ENCODE results near the gene SLC9A3.

SLC9A3 gene

DNA sequence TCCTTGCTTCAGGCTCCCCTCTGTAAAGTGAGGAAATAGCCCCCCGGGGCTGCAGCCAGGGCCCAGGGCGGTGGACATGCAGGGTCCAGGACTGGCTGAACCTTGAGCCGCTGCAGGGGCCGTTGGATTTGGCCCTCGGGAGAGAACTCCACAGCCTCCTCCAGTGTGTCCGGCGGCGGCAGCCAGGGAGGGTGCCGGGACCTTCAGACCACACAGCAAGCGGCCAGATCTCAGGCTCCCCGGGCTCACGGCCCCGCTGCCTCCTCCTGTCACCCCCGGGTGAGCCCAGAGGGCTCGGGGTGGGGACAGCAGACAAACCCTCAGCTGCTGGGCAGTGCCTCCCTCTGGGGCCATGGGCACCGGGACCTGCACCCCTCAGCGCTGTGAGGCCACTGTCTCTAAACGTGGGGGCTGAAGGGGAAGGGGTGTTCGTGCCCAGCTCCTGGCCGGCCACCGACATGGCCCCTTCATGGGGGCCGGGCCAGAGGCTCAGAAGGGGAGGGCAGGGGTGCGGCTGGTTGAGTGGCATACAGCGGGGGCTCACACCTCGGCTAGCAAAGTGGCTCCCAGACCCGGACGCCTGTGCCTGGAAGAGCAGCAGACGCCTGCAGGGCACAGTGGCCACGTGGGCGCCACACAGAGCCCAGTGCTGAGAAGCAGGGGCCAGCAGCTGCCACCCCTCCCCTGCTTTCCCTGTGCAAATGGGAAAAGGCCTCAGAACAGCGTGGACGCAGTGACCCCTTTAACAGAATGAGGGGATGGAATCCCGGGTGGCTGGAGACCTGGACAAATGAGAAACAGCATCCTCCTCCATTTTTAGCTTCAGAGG is 19.7 kb downstream of the SLC9A3 start:
- no peak for DNase-seq

DNA sequence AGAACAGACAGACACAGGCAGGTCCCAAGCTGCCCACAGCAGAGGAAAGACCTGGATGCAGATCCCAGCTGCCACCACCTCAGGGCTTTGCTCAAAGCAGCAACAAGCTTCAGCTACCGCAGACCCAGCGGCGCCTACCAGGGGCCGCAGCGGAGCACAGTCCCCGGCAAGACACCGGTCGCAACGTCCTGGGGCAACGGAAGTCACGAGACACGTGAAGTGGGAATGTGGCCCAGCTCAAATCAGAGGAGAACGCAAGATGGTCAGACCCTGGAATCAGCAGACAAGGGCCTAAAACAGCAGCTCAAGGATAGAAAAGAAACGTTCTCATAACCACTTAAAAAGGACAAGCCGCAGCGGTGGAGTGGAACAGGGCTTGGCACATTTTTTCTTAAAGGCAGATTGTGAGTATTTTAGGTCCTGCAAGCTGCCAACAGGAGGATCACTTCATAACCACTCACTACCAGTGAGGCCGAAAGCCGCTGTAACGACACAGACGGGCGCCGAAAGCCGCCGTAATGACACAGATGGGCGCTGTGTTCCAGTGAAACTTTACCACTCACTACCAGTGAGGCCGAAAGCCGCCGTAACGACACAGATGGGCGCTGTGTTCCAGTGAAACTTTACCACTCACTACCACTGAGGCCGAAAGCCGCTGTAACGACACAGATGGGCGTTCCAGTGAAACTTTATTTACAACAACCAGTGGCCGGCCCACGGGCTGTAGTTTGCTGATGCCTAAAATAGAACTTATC is 21.7 kb downstream of the SLC9A3 start:
- DNase-seq, result no peak

DNA sequence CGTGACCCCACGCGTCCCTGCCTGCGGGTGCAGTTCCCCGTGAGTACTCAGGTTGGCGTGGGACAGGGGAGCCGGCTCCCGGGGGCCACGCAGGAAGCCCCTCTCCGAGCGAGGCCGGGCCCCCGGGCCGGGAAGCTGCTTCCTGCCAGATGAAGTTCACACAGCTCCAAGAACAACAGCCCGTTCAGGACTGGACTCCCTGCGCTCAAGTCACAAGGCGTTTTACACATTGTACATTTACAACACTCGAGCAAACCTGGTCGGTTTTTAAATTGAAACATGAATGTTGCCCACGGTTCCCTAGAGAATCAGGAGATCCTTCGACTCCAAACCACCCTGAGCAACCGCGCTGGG is 22.4 kb downstream of the SLC9A3 start:
- no peak for DNase-seq

DNA sequence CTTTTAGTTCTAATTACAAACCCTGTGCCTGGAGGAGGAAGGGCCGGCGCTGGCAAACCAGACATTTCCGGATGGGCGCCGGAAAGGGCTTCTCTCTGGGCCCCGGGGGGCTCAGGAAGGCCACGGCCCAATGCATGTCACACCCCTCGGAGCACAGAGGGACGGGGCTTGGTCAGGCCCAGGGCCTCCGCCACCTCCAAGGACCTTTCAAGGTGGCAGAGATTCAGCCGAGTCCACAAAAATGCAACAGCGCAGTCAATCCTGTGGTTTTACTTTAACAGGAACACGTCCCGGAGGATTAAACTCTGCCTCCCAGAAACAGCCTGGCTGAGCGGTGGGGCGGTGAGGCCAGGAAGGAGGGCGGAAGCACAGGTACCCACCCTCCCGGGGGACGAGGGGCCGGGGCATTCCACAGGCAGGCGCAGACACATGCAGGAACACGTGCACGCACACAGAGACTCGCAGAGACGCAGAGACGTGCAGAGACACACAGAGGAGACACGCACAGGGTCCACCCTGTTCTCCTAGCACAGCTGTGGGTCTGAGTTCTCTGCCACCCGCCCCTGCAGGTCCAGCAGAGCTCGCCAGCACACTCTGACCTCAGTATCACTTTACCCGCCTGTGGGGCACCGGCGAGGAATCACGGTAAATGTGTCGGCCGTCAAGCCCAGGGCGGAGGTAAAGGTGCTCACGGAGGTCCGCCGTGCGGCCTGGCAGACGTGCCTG is 23.0 kb downstream of the SLC9A3 start:
- DNase-seq, result peak; percentile 33

DNA sequence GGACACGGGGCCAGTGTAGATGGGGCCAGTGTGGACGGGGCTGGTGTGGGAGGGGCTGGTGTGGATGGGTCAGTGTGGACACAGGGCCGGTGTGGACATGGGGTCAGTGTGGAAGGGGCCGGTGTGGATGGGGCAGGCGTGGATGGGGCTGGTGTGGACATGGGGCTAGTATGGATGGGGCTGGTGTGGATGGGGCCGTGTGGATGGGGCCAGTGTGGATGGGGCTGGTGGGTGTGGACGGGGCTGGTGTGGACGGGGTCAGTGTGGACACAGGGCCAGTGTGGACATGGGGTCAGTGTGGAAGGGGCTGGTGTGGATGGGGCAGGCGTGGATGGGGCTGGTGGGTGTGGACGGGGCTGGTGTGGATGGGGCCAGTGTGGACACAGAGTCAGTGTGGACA is 23.8 kb downstream of the SLC9A3 start:
- DNase-seq, result no peak

DNA sequence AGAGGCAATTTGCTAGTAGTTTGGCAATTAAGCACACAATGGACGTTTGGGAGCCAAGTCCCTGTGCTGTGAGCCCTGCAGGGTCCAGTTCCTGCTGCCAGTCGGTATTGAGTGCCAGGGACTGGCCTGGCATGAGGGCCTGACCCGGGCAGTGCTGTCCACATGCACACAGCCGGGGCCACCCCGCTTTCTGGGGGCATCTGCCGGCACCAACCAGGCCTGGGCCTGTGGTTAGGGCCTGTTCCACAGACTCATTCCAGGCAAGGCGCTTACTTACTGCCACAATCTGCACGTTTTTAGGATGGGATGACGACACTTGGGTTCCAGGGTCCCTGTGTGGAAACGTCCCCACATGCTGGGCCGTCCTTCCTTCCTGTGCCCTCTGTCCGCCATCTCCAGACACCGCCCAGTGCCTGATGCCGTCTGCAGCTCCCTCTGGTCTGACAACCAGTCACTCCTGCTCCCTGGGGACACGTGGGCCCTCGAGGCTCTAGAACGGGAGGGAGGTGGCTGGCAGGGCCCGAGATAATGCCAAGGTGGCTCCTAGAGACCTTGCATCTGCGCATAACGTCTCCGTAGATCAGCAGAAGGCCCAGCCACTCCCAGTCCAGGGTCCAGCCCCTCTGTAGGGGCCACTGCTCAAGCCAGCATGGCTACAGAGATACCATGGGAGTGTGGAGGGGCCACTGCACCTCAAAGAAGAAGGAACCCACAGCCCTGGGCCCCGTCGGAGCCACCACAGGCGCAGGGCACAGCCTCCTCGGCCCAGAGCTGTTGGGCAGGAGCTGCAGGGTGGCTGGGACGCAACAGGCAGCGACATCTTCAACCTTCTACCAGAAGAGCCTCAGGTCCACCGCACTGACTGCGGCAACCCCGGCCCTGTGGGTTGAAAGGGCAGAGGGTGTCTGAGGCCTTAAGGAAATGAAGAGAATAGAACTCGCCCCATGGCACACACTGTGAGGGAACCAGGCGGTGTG is 24.7 kb downstream of the SLC9A3 start:
- no peak for DNase-seq

DNA sequence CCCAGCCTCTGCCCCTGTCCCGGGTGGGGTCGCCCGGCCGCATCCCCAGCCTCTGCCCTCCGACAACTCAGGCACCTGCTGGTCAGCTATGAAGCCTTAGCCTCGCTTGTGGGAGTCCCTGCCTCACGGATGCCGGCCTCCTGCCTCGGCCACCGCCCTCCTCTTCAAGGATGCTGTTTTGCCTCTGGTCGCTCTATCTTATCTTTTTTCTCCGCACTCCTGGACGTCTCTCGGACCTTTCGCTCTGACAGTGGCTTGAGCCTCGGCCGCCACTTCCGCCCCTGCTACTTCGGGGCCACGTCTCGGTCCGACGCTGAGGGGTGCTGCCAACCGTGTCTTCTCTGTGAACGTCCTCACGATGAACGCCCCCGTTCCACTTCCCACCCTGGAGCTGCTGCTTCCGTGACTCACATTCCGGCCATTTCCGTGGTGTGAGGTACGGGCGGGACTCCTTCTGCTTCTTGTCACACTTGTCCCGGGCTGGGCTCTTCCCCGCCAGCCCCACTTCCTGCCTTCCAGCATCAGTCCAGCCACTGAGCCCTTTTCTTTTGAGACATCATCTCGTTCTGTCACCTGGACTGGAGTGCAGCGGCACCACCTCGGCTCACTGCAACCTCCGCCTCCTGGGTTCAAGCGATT is 26.3 kb downstream of the SLC9A3 start:
- no peak for DNase-seq

DNA sequence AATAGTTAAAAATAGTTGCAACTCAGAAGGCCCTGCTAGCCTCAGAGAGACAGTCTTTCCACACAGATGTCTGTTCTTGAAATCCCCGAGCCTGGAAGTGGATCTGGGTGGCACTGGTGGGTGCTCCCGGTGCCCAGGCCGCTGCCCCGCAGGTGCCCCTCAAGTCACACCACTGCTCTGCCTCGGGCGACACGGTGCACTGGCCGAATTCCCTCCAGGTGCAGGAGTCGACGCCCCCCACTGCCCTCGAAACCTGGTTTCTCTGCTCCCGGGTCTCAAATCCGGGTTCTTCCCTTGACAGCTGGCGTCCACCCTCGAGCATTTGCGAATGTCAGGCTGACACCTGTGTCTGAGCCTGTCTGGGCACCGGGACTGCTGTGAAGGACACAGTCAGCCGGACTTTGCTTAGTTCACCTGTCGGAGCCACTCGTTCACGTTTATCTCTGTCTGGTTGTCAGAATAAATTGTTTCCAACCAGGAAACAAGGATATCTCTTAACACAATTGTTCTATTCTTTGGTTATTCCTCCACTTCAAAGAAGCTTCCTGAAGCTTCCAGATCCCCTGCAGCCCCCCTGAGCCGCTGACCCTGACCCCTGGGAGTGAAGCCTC is 27.1 kb downstream of the SLC9A3 start:
- DNase-seq, result no peak

DNA sequence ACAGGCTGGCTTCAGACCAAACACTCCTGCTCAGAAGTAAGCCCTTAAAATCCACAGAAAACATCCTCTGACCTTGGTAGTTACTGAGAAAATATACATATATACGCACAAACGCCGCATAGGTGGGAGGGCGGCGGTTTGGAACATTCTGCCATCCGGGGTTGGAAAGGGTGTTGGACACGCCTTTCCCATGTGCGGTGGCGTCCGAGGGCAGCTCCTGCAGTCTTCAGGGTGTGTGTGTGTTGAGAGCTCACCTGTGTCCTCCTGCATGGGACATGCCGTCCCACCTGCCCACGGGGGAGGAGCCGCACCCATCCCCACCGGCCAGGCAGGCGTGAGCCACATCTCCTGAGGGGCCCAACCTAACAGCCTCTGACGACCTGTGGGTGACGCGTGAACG is 28.2 kb downstream of the SLC9A3 start:
- DNase-seq, result no peak

DNA sequence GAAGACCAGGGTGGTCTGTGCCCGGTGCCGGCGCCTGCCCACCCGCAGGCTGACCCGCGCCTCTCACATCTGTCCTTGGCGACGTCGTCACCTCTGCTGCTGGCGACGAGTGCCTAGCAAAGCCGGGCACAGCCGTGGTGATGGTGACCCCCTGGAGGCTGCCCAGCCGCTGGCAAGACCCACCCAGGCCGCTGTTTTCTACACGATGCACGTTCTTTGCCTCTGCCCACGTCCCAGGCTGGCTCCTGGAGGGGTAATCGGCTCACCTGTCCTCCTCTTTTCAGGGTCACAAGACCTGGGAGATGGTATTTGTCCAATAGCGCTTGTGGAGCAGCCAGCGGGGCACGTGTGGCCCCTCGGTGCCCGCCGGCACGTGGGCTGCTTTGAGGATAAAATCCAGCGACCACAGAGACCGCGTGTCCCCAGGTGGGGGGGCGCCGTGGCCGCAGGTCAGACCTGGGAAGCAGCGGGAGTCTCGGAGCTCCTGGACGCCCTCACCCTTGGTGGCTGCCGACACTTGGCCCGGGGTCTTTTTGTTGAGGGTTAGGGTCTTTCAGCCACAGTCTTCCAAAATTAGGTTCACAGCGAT is 29.5 kb downstream of the SLC9A3 start:
- no peak for DNase-seq

DNA sequence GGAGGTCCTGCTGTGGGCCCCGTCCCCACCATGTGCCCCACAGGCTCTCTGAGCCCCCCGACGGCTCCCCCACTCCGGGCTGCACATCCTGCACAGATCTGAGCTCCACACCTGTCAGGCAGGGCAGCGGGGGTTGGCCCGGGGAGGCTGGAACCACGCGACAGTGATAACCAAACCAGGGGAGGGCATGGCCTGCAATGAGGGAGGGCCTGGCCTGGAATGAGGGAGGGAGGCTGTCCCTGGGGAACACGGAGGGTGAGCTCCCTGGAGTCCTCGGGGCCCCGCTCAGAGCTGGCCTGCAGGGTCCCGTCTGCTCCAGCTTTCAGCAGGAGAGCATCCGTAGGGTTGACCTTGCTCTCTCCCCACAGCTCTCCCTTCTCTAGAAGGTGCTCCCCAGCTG is 30.5 kb downstream of the SLC9A3 start:
- no peak for DNase-seq

DNA sequence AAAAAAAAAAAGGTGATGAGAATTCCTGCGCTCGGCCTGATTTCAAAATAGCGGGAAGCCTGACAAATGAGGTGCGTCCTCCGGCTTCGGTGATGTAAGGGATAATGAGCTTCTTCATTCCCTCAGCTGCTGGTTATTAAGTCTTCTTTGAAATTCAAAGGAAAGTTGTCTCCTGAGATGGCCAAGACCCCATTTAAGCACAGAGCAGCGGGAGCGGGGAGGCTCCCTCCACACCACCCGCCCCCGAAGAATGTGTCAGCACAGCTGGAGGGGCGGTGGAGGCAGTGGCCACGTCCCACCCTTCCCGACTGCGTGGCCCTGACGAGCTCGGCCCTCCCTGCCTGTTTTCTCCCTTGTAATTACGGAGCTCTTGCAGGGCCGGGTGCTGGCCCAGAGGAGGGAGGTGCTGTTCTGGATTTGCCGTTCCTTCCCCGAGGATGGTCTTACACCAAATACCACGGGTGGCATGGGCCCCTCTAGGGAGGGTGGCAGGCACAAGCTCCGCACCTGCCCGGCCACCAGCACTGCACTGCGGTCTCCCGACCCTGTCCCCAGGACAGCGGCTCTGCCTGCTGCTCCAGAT is 31.0 kb downstream of the SLC9A3 start:
- no peak for DNase-seq

DNA sequence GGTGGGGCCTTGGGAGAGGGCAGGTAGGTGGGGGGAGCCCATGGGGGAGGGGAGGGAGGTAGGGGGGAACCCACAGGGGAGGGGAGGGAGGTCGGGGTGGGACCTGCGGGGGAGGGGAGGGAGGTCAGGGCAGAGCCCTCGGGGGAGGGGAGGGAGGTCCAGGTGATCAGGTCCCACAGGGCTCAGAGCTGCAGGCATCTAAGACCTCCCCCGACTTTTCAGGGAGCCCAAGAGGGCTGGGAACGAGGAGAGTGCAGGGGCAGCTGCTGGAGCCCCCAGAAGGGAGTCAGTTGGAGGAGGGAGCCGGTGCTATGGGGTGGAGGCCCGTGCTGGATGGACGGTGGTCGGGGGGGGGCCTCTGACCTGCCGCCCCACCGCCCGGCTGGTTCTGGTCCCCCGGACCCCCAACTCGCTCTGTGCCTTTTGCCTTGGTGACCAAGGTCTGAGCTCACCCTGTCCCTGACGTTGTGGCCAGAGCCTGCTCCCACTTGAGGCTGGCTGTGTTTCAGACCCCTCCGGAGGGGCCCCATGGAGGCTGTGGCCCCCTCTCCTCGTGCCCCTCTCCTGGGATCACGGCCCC is 31.8 kb downstream of the SLC9A3 start:
- DNase-seq, result no peak

DNA sequence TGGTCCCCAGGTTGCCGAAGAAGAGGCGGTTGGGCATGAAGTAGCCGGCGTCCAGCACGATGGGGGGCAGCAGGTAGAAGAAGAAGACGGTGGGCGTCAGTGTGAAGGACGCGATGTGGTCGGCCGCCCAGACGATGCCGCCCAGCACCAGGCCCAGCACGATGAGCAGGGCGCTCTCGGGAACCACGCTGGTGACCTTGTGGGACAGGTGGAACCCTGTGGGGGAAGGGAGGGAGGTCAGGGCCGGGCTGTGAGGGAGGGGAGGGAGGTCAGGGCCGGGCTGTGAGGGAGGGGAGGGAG is 32.4 kb downstream of the SLC9A3 start:
- no peak for DNase-seq

DNA sequence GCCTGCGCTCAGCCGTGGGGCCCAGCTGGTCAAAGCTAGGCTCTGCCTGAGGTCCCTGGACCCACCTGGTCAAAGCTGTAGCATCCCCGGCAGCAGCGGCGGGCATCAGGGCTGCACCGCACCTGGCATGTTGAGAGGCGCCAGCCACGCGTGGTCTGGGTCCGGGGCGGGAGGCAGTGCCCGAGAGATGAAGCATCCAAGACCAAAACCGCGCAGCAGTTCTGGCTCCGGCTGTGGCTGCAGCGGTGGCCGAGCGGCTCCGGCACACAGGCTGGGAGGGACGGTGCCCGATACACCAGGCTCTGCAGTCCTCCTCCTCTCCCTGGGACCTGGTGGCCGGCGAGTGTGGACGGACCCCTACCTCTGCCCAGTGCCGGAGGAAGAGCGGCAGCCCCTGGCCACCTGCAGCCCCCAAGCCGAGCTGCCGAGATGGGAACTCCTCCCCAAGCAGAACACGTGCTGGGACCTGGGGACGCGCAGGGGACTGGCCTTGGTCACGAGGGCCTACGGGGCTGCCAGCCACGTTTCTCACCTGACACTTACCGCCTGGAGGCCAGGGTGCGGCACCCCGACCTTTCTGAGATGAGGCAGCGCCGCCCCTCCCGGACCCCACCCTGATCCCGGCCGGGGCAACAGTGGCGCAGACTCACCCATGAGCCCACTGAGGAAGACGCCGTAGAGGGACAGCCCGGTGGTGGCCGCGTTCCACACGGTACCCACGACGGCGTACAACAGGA is 33.0 kb downstream of the SLC9A3 start:
- DNase-seq, result no peak

DNA sequence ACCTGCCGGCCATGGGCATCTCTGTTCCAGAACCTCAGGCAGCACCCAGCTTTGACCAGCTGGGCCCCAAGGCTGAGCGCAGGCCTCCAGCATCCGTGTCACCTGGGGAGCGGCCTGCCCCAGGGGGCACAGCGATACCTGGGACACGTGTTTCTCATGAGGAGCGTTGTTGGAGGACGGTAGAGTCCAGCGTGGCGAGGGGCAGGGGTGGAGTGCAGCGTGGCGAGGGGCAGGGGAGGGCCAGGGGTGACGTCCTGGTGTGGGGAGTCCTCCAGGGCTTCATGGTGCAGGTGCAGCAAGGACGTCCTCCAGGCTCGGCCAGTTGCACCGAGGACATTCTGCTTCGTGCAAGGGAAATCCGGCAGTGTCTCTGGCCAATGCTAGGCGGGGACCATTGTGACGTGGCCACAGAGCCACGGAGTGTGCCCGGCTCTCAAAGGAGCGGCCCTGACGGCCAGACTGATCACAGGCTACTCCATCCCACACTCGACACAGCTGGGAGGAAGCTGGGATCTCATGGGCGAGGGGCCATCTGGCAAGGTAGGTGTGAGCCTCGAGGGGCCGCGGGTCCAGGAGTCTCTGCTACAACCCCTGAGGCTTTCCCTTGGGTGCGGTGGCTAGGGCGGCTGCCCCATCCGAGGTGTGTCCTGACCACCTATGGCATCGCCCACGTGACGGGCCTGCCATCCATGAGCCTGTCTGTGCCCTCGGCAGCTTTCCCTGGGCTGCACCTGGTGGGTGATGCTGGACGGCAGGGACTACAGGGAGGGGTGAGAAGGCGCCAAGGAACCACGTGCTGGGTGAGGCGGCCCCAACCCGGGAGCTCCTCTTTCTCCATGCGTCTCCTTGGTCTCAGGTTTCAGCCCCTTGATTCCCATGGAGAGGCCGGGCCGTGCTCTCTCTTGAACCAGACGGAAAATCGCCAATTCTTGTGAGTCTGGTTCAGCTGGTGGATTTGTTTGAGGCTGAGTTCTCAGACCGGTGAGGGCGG is 33.8 kb downstream of the SLC9A3 start:
- DNase-seq, result no peak

DNA sequence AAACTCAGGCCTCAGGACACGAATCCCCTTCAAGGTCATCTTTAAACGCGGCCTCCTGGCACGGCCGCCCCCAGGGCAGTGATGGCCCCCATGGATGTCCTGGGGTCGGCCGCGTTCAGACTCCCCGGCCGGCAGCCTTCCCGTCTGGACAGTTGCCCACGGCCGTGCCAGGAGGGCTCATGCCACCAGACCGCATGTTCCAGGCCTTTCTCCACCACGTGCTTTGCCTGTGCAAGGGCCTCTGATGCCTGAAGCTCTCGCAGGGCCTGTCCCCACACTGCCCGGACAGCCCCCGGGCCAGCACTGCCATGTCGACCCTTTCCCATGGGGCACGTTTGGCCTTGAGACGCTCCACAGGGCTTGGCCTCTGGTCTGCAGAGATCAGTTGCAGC is 34.6 kb downstream of the SLC9A3 start:
- DNase-seq, result no peak
